K562 (cell line): ENCODE data around the gene CABP2. TPM values are rescaled to one million over a fixed set of nuclear protein-coding genes. Genes with fewer than 3 reads are reported as not detected.

Experiments
- ATAC-seq: fragments of 200-7000 bp; cut with Tn5 transposase; 3 replicates; pipeline ENCODE4 v1.9.1; 2020; ENCODE audit warnings: moderate library complexity
- BruUV-seq: library from RNA; stranded (reverse); fragments of 400-500 nt; replicated peaks from 2 replicates; lab custom pipeline; 2021; lab: Mats Ljungman, UMichigan
- CTCF ChIA-PET: fragments of 300-600 bp; formaldehyde crosslinking; extraction: SDS; loops from one replicate; lab custom pipeline; 2021; ENCODE audit warnings: low intra/inter-chr PET ratio; lab: Yijun Ruan, JAX
- POLR2A ChIA-PET: fragments of 300-600, 350-650 bp; sonication (Branson Sonifier 250); formaldehyde crosslinking; extraction: SDS; loops from one replicate; lab custom pipeline; 2021; ENCODE audit warnings: antibody characterized with exemption, inconsistent platforms; lab: Yijun Ruan, JAX
- DNase-seq, 4 experiments: peaks; one replicate each; pipeline versions ENCODE4 v3.0.0 to v3.0.0-alpha.2; 2011 to 2018; ENCODE audit warnings: low spot score in 3 of 4, mixed read lengths in 3 of 4; ENCODE audit errors: extremely low read depth in 1 of 4
- FAIRE-seq: peaks from 2 replicates; lab custom pipeline; 2011; peaks lifted over from hg19 to GRCh38; lab: Jason Lieb, UNC
- H2AFZ ChIP-seq: 2 replicates; pipeline ENCODE4 v1.6.0; 2011; ENCODE audit warnings: low read depth, low read length, control low read depth, inconsistent platforms
- H3K27ac ChIP-seq: fragments of 200-600 bp; 3 replicates; pipeline ENCODE4 v1.8.0; 2011; ENCODE audit warnings: low read depth, mild to moderate bottlenecking, control low read depth, inconsistent platforms, low read length, moderate library complexity, mixed read lengths; ENCODE audit errors: extremely low read depth
- H3K27me3 ChIP-seq, 2 experiments: fragments of 300-600 bp in 1 of 2; 2 replicates in 1 of 2; 3 replicates in 1 of 2; pipeline versions ENCODE4 v1.6.0 to v1.8.0; 2011; ENCODE audit warnings: inconsistent platforms in 2 of 2, low read length in 2 of 2, mild to moderate bottlenecking in 1 of 2, mixed read lengths in 1 of 2, moderate library complexity in 1 of 2; ENCODE audit not compliant: control insufficient read depth in 2 of 2, insufficient read depth in 2 of 2
- H3K36me3 ChIP-seq: fragments of 300-600 bp; 3 replicates; pipeline ENCODE4 v1.8.0; 2011; ENCODE audit warnings: mild to moderate bottlenecking, low read length, inconsistent platforms; ENCODE audit not compliant: control insufficient read depth, insufficient read depth
- H3K4me1 ChIP-seq, 2 experiments: fragments of 200-600 bp in 1 of 2; replicated peaks in 1 of 2; 2 replicates in 1 of 2; 3 replicates in 1 of 2; pipeline versions ENCODE4 v1.5.1 to v1.8.0; 2011; ENCODE audit warnings: inconsistent platforms in 2 of 2, low read length in 2 of 2, mild to moderate bottlenecking in 1 of 2, mixed read lengths in 1 of 2, moderate library complexity in 1 of 2; ENCODE audit not compliant: control insufficient read depth in 2 of 2, insufficient read depth in 2 of 2
- H3K4me2 ChIP-seq: 2 replicates; pipeline ENCODE4 v1.6.1; 2011; ENCODE audit warnings: low read length, control low read depth, inconsistent platforms, mixed read lengths; ENCODE audit not compliant: insufficient read depth
- H3K4me3 ChIP-seq: fragments of 200-600 bp; sonication (generic), shearing (Covaris generic); 2 replicates; pipeline ENCODE4 v1.5.1; 2016; ENCODE audit warnings: control low read depth, inconsistent platforms
- H3K79me2 ChIP-seq: fragments of 200-600 bp; 3 replicates; pipeline ENCODE4 v1.8.0; 2011; ENCODE audit warnings: low read length, inconsistent platforms; ENCODE audit not compliant: control insufficient read depth, insufficient read depth
- H3K9ac ChIP-seq, 2 experiments: 2 replicates each; pipeline versions ENCODE4 v1.6.0 to v1.6.1; 2011; ENCODE audit warnings: low read depth in 2 of 2, low read length in 2 of 2, control low read depth in 1 of 2, inconsistent platforms in 1 of 2, mild to moderate bottlenecking in 1 of 2, mixed read lengths in 1 of 2; ENCODE audit not compliant: insufficient read depth in 1 of 2
- H3K9me1 ChIP-seq: one replicate; pipeline ENCODE4 v1.6.0; 2011; ENCODE audit warnings: inconsistent platforms, mild to moderate bottlenecking, low read length, moderate library complexity; ENCODE audit not compliant: control insufficient read depth, insufficient read depth
- H3K9me3 ChIP-seq: replicated peaks from 2 replicates; pipeline ENCODE4 v1.5.1; 2011; ENCODE audit warnings: low read depth, low read length, inconsistent platforms; ENCODE audit not compliant: control insufficient read depth, insufficient read depth
- H4K20me1 ChIP-seq: replicated peaks from 2 replicates; pipeline ENCODE4 v1.6.1; 2011; ENCODE audit warnings: low read length, inconsistent platforms, mixed read lengths; ENCODE audit not compliant: control insufficient read depth, insufficient read depth
- GABPB2 ChIP-seq: fragments of 250-450 bp; sonication (Bioruptor Pico); conservative IDR thresholded peaks from 2 replicates; pipeline ENCODE4 v1.5.1; 2021; ENCODE audit warnings: mild to moderate bottlenecking
- GATAD2A ChIP-seq: fragments of 450-650 bp; IDR thresholded peaks from 2 replicates; pipeline ENCODE4 v1.6.1; 2017
- HCFC1 ChIP-seq: IDR thresholded peaks from 2 replicates; pipeline ENCODE4 v1.6.1; 2012; ENCODE audit warnings: low read depth, low read length, improper control_type of control experiment
- MXI1 ChIP-seq: IDR thresholded peaks from 2 replicates; pipeline ENCODE4 v1.6.1; 2011; ENCODE audit warnings: low read depth, mild to moderate bottlenecking, improper control_type of control experiment, low read length
- OTX1 ChIP-seq: fragments of 450-650 bp; formaldehyde crosslinking; IDR thresholded peaks from 2 replicates; pipeline ENCODE4 v1.4.0; 2022; ENCODE audit warnings: mild to moderate bottlenecking
- TARDBP ChIP-seq: fragments of 450-650 bp; IDR thresholded peaks from 2 replicates; pipeline ENCODE4 v1.6.1; 2016
- TOE1 ChIP-seq, 2 experiments: fragments of 450-650 bp in 1 of 2; sonication (generic) in 1 of 2; formaldehyde crosslinking in 1 of 2; IDR thresholded peaks; 2 replicates each; pipeline versions ENCODE4 v1.7.1 to v1.8.0; 2016 to 2022; ENCODE audit warnings: borderline replicate concordance in 2 of 2, mild to moderate bottlenecking in 2 of 2, antibody characterized with exemption in 1 of 2, inconsistent platforms in 1 of 2, low read depth in 1 of 2, missing genetic modification reagents in 1 of 2, moderate library complexity in 1 of 2
- ZNF24 ChIP-seq: fragments of 450-650 bp; IDR thresholded peaks from 2 replicates; pipeline ENCODE4 v1.6.1; 2016
- ZNF274 ChIP-seq: IDR thresholded peaks from 2 replicates; pipeline ENCODE4 v1.6.1; 2011; ENCODE audit warnings: low read depth, mild to moderate bottlenecking, low read length, moderate library complexity, borderline replicate concordance
- WGBS: fragments of 100-300 bp; shearing (Covaris generic); methylation state at CpG from one replicate; pipeline ENCODE4 v1.1.6; 2016; ENCODE audit warnings: low coverage, mixed read lengths; ENCODE audit not compliant: insufficient coverage; ENCODE audit errors: missing lambda C conversion rate; 5-methylcytosine and 5-hydroxymethylcytosine counted together
- in situ Hi-C: fragments of 300-500 bp; cut with MboI; formaldehyde crosslinking; loops from 4 replicates; pipeline ENCODE4 v1.15.0; 2018; ENCODE audit warnings: inconsistent platforms, mixed read lengths
- intact Hi-C: fragments of 100-400 bp; cut with micrococcal nuclease; formaldehyde crosslinking; loops from 2 replicates; pipeline ENCODE4 v1.14.2; 2022
- polyA plus RNA-seq, 8 experiments: library from polyadenylated mRNA; depleted of rRNA in 4 of 8; stranded (reverse) in 5 of 8; unstranded in 3 of 8; fragments of >200 nt; fragmentation: Nextera tagmentation in 2 of 8; fragmentation: Illumina TruSeq in 1 of 8; extraction: Ambion mirVana in 2 of 8; extraction: Trizol in 1 of 8; gene quantifications; 2 replicates each; pipeline versions ENCODE4 v1.2.1 to v1.2.3, GENCODE V29; 2011 to 2014; ENCODE audit warnings: inconsistent platforms in 1 of 8, missing spikeins in 1 of 8
- total RNA-seq, 7 experiments: library from RNA; depleted of rRNA in 6 of 7; stranded (reverse); fragments of >200 nt in 6 of 7; fragmentation: Illumina TruSeq in 2 of 7; extraction: Trizol in 2 of 7; gene quantifications; 2 replicates each; pipeline versions ENCODE4 v1.2.1 to v1.2.3, GENCODE V29; 2011 to 2021; ENCODE audit warnings: low replicate concordance in 1 of 7
- TF ChIP-seq, protein P1 (sequence below): fragments of 450-650 bp; formaldehyde crosslinking; IDR thresholded peaks from 2 replicates; pipeline ENCODE4 v1.4.0; 2022; ENCODE audit warnings: mild to moderate bottlenecking, moderate library complexity

The CABP2 gene
- total and polyA plus RNA-seq, 9 of the 15 experiments (the other 6 are each of a cell fraction or from before 2014, with no cell fraction given): not detected

DNA sequence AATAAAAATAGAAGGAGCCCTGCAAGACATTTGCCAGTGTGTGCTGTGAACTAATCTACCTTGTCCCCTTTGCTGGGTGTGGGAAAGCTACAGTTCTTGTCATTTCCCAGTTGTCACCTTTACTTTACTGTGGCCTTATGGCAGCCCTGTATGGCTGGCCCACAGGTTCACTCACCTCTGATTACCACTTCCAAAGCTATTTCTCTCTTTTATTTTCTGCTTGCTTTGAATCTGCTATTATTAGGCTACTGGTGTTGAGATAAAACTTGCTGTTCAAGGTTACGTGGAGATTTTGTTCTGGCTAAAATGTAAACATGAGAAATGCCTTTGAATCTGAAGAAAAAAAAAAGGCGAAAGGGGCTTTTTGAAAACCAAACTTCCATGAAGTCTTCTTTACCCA, 9.6 kb upstream of the CABP2 start:
- Histone ChIP-seq H4K20me1 (no peaks in the 10 kb centered on the region), H3K9me1 (no peaks in the 10 kb centered on the region), H3K4me1 (peaks cover 6 to 14% of the 10 kb centered on the region in 2 experiments; a peak in 4 of 5 replicates), H3K79me2 (no peaks in the 10 kb centered on the region), H3K4me3 (no peak overlapping the region), H3K27me3 (no peaks in the 10 kb centered on the region), H3K9me3 (no peaks in the 10 kb centered on the region), H2AFZ (no peak overlapping the region), H3K27ac (no peak overlapping the region), H3K9ac (no peak overlapping the region), H3K36me3 (no peaks in the 10 kb centered on the region)
- intact Hi-C loops: no loop called here
- BruUV-seq: no TSS peak
- CTCF ChIA-PET: no interaction called here
- ATAC-seq: no peak
- POLR2A ChIA-PET: no interaction called here
- no peak for DNase-seq
- 8% methylated on average over 1 of the region's 2 CpGs for WGBS
- in situ Hi-C loops: loop anchor here (25.0 kb wide), 1 partner anchor 1154 kb away; the partner anchor contains the start of gene GAL
- no peak for FAIRE-seq
- TF ChIP-seq ZNF274 (no peak), GABPB2 (no peak), TARDBP (no peak), OTX1 (CRISPR knock-in tag) (no peak), MXI1 (no peak), HCFC1 (no peak), GATAD2A (no peak), ZNF24 (no peak), TOE1 (IDR thresholded peaks at IDR 0.05; ENCODE audit: borderline replicate concordance) (no peak), TOE1 (CRISPR knock-in tag; IDR thresholded peaks at IDR 0.05; ENCODE audit: borderline replicate concordance, low read depth) (no peak)
- TF ChIP-seq, protein P1, sequence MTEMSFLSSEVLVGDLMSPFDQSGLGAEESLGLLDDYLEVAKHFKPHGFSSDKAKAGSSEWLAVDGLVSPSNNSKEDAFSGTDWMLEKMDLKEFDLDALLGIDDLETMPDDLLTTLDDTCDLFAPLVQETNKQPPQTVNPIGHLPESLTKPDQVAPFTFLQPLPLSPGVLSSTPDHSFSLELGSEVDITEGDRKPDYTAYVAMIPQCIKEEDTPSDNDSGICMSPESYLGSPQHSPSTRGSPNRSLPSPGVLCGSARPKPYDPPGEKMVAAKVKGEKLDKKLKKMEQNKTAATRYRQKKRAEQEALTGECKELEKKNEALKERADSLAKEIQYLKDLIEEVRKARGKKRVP (CRISPR knock-in tag): no peak
- TF ChIP-seq, all 486 proteins: peak for 0
- H3K4me2 ChIP-seq: no peak overlapping the region
